Trophoblast cell (in vitro differentiated cells and primary cell): ENCODE data around the gene TSR3.
A peak's percentile ranks its signal among the peaks of the same experiment; 100 is the strongest.

Experiments used
- DNase-seq, 2 donors: peaks; one replicate each; pipeline ENCODE4 v3.0.0-alpha.2; 2016
- H2AFZ ChIP-seq: 2 replicates; pipeline ENCODE4 v1.6.1; 2013; ENCODE audit warnings: low read length, moderate library complexity, mild to moderate bottlenecking; ENCODE audit not compliant: insufficient read depth, poor library complexity
- H2AK5ac ChIP-seq: 2 replicates; pipeline ENCODE4 v1.6.1; 2013; ENCODE audit warnings: mild to moderate bottlenecking, low read length
- H2BK120ac ChIP-seq: 2 replicates; pipeline ENCODE4 v1.6.1; 2013; ENCODE audit warnings: low read length, mild to moderate bottlenecking, moderate library complexity; ENCODE audit not compliant: insufficient read depth, poor library complexity
- H2BK12ac ChIP-seq: 2 replicates; pipeline ENCODE4 v1.6.1; 2013; ENCODE audit warnings: mild to moderate bottlenecking, low read length, moderate library complexity
- H2BK5ac ChIP-seq: 2 replicates; pipeline ENCODE4 v1.6.1; 2013; ENCODE audit warnings: low read length, low read depth, moderate library complexity, mild to moderate bottlenecking; ENCODE audit not compliant: poor library complexity
- H3K14ac ChIP-seq: 2 replicates; pipeline ENCODE4 v1.6.1; 2013; ENCODE audit warnings: mild to moderate bottlenecking, low read length
- H3K18ac ChIP-seq: 2 replicates; pipeline ENCODE4 v1.6.1; 2013; ENCODE audit warnings: mild to moderate bottlenecking, low read length
- H3K23ac ChIP-seq: 2 replicates; pipeline ENCODE4 v1.6.1; 2013; ENCODE audit warnings: low read length
- H3K27ac ChIP-seq: 2 replicates; pipeline ENCODE4 v1.5.1; 2013; ENCODE audit warnings: low read depth, mild to moderate bottlenecking, inconsistent platforms, low read length, moderate library complexity
- H3K27me3 ChIP-seq: 2 replicates; pipeline ENCODE4 v1.6.1; 2013; ENCODE audit warnings: inconsistent platforms, mild to moderate bottlenecking, low read length, moderate library complexity; ENCODE audit not compliant: insufficient read depth
- H3K36me3 ChIP-seq, 2 experiments: 1 replicate in 1 of 2; 2 replicates in 1 of 2; pipeline ENCODE4 v1.6.1; 2013; ENCODE audit warnings: low read length in 2 of 2, mild to moderate bottlenecking in 2 of 2, moderate library complexity in 1 of 2; ENCODE audit not compliant: insufficient read depth in 2 of 2, control insufficient read depth in 1 of 2
- H3K4ac ChIP-seq: 2 replicates; pipeline ENCODE4 v1.6.1; 2013; ENCODE audit warnings: low read depth, mild to moderate bottlenecking, low read length, moderate library complexity
- H3K4me1 ChIP-seq, 2 experiments: 1 replicate in 1 of 2; 2 replicates in 1 of 2; pipeline ENCODE4 v1.6.1; 2013; ENCODE audit warnings: low read length in 2 of 2, mild to moderate bottlenecking in 2 of 2, moderate library complexity in 1 of 2; ENCODE audit not compliant: insufficient read depth in 2 of 2, control insufficient read depth in 1 of 2
- H3K4me2 ChIP-seq: 2 replicates; pipeline ENCODE4 v1.6.1; 2013; ENCODE audit warnings: inconsistent platforms, mild to moderate bottlenecking, low read length, moderate library complexity
- H3K4me3 ChIP-seq: 2 replicates; pipeline ENCODE4 v1.5.1; 2013; ENCODE audit warnings: mild to moderate bottlenecking, low read depth, low read length, inconsistent platforms
- H3K79me1 ChIP-seq: one replicate; pipeline ENCODE4 v1.6.1; 2013; ENCODE audit warnings: low read length
- H3K79me2 ChIP-seq: 2 replicates; pipeline ENCODE4 v1.6.1; 2013; ENCODE audit warnings: low read length, mild to moderate bottlenecking; ENCODE audit not compliant: control insufficient read depth, insufficient read depth, poor library complexity
- H3K9ac ChIP-seq: 2 replicates; pipeline ENCODE4 v1.6.1; 2013; ENCODE audit warnings: mild to moderate bottlenecking, low read length
- H3K9me3 ChIP-seq: 2 replicates; pipeline ENCODE4 v1.6.1; 2013; ENCODE audit warnings: low read depth, mild to moderate bottlenecking, control low read depth, inconsistent platforms, low read length; ENCODE audit not compliant: insufficient read depth
- H4K12ac ChIP-seq: 2 replicates; pipeline ENCODE4 v1.6.1; 2013; ENCODE audit warnings: low read depth, mild to moderate bottlenecking, low read length, moderate library complexity
- H4K8ac ChIP-seq: 2 replicates; pipeline ENCODE4 v1.6.1; 2013; ENCODE audit warnings: low read depth, mild to moderate bottlenecking, low read length, moderate library complexity
- H4K91ac ChIP-seq: one replicate; pipeline ENCODE4 v1.6.1; 2013; ENCODE audit warnings: low read depth, mild to moderate bottlenecking, low read length, moderate library complexity
- WGBS: extraction: QIAGEN DNeasy Blood & Tissue Kit; methylation state at CpG from one replicate; pipeline ENCODE4 v1.1.7; 2013; ENCODE audit warnings: missing lambda C conversion rate; ENCODE audit not compliant: insufficient read length, insufficient coverage; ENCODE audit errors: extremely low coverage; 5-methylcytosine and 5-hydroxymethylcytosine counted together

TSR3 gene

GRCh38 chr16:1385232-1385631, 33.6 kb upstream of the TSR3 start:
- H3K4me2 ChIP-seq, result no peak overlapping the region
- no peak overlapping the region for H3K4me3 ChIP-seq
- H3K79me2 ChIP-seq, result no peaks in the 10 kb centered on the region
- H3K27me3 ChIP-seq, result no peaks in the 10 kb centered on the region
- H3K27ac ChIP-seq, result no peak overlapping the region
- no peak overlapping the region for H2BK120ac ChIP-seq
- H3K9ac ChIP-seq, result no peak overlapping the region
- H3K9me3 ChIP-seq, result peaks cover 3% of the 10 kb centered on the region
- no peak overlapping the region for H2AK5ac ChIP-seq
- WGBS, result no CpG with 5 or more reads among the region's 39 CpGs
- no peak for DNase-seq
- no peak overlapping the region for H3K4ac ChIP-seq
- no peaks in the 10 kb centered on the region for H3K4me1 ChIP-seq
- no peak overlapping the region for H2BK5ac ChIP-seq
- no peak overlapping the region for H2AFZ ChIP-seq
- H3K36me3 ChIP-seq, result peaks cover 20 to 24% of the 10 kb centered on the region in 2 experiments
- H3K18ac ChIP-seq, result no peak overlapping the region
- no peak overlapping the region for H4K8ac ChIP-seq
- H3K14ac ChIP-seq, result no peak overlapping the region
- H3K23ac ChIP-seq, result no peak overlapping the region
- no peak overlapping the region for H2BK12ac ChIP-seq
- H4K12ac ChIP-seq, result no peak overlapping the region
- no peak overlapping the region for H4K91ac ChIP-seq
- H3K79me1 ChIP-seq, result no peaks in the 10 kb centered on the region

GRCh38 chr16:1383556-1383955, 31.9 kb upstream of the TSR3 start:
- Histone ChIP-seq H3K4me1 (peaks cover 2 to 7% of the 10 kb centered on the region in 2 experiments), H3K27me3 (no peaks in the 10 kb centered on the region), H3K27ac (no peak overlapping the region), H3K14ac (no peak overlapping the region), H4K8ac (no peak overlapping the region), H3K79me2 (peaks cover 8% of the 10 kb centered on the region), H2AK5ac (no peak overlapping the region), H2BK5ac (no peak overlapping the region), H3K18ac (no peak overlapping the region), H3K4ac (no peak overlapping the region), H3K4me3 (no peak overlapping the region), H4K12ac (no peak overlapping the region), H3K4me2 (no peak overlapping the region), H3K9ac (no peak overlapping the region), H2AFZ (no peak overlapping the region), H3K79me1 (peaks cover 8% of the 10 kb centered on the region), H3K9me3 (peaks cover 2% of the 10 kb centered on the region), H3K36me3 (peaks cover 19 to 22% of the 10 kb centered on the region in 2 experiments), H3K23ac (no peak overlapping the region), H2BK120ac (no peak overlapping the region), H4K91ac (no peak overlapping the region), H2BK12ac (no peak overlapping the region)
- DNase-seq, result no peak
- no CpG with 5 or more reads among the region's 18 CpGs for WGBS

GRCh38 chr16:1381612-1382406, 30.1 kb upstream of the TSR3 start:
- Histone ChIP-seq H3K4ac (no peak overlapping the region), H3K14ac (no peak overlapping the region), H3K4me3 (no peak overlapping the region), H3K23ac (no peak overlapping the region), H2BK12ac (no peak overlapping the region), H3K4me2 (no peak overlapping the region), H2BK5ac (no peak overlapping the region), H3K79me1 (peaks cover 10% of the 10 kb centered on the region), H2AK5ac (no peak overlapping the region), H3K18ac (no peak overlapping the region), H3K79me2 (peaks cover 17% of the 10 kb centered on the region), H4K12ac (no peak overlapping the region), H4K91ac (no peak overlapping the region), H3K27ac (no peak overlapping the region), H3K9me3 (peaks cover under 1% of the 10 kb centered on the region), H2BK120ac (no peak overlapping the region), H4K8ac (no peak overlapping the region), H3K4me1 (peaks cover 9 to 15% of the 10 kb centered on the region in 2 experiments), H3K36me3 (peaks cover 12 to 18% of the 10 kb centered on the region in 2 experiments), H3K9ac (no peak overlapping the region), H2AFZ (no peak overlapping the region), H3K27me3 (no peaks in the 10 kb centered on the region)
- no CpG with 5 or more reads among the region's 9 CpGs for WGBS
- DNase-seq, result no peak

- Histone ChIP-seq H4K91ac (no peak overlapping the region), H3K27me3 (no peaks in the 10 kb centered on the region), H3K23ac (no peak overlapping the region), H2BK5ac (no peak overlapping the region), H3K4ac (no peak overlapping the region), H3K18ac (no peak overlapping the region), H3K14ac (no peak overlapping the region), H3K36me3 (peaks cover 22 to 26% of the 10 kb centered on the region in 2 experiments), H4K12ac (no peak overlapping the region), H2BK12ac (no peak overlapping the region), H3K27ac (no peak overlapping the region), H3K4me3 (no peak overlapping the region), H3K9me3 (peaks cover 2% of the 10 kb centered on the region), H2AFZ (no peak overlapping the region), H3K4me1 (peaks cover 9 to 15% of the 10 kb centered on the region in 2 experiments), H3K79me1 (peaks cover 10% of the 10 kb centered on the region), H4K8ac (no peak overlapping the region), H2BK120ac (no peak overlapping the region), H3K9ac (no peak overlapping the region), H3K4me2 (peak overlapping the region; percentile 79), H2AK5ac (no peak overlapping the region), H3K79me2 (peaks cover 17% of the 10 kb centered on the region)
- no peak for DNase-seq
- no CpG with 5 or more reads among the region's 10 CpGs for WGBS
Measured at GRCh38 chr16:1380195-1380594, 28.5 kb upstream of the TSR3 start.
